ENCODE data around the gene RNF31.

- TF ChIP-seq CTCF (IDR thresholded peaks at IDR 0.05; ENCODE audit: poor library complexity) = no peak
- TF ChIP-seq EZH2phosphoT487 (IDR thresholded peaks at IDR 0.05; ENCODE audit: low read depth, severe bottlenecking, unreplicated experiment) = no peak
- TF ChIP-seq EZH2 (IDR thresholded peaks at IDR 0.05; ENCODE audit: borderline replicate concordance) = no peak
Measured at GRCh38 chr14:24194873-24195185, 47.5 kb downstream of the RNF31 start.
